ENCODE measurements around the gene SLIT3.

GRCh38 chr5:168672016-168672415, 628.9 kb downstream of the SLIT3 start:
- TF ChIP-seq, protein P1, sequence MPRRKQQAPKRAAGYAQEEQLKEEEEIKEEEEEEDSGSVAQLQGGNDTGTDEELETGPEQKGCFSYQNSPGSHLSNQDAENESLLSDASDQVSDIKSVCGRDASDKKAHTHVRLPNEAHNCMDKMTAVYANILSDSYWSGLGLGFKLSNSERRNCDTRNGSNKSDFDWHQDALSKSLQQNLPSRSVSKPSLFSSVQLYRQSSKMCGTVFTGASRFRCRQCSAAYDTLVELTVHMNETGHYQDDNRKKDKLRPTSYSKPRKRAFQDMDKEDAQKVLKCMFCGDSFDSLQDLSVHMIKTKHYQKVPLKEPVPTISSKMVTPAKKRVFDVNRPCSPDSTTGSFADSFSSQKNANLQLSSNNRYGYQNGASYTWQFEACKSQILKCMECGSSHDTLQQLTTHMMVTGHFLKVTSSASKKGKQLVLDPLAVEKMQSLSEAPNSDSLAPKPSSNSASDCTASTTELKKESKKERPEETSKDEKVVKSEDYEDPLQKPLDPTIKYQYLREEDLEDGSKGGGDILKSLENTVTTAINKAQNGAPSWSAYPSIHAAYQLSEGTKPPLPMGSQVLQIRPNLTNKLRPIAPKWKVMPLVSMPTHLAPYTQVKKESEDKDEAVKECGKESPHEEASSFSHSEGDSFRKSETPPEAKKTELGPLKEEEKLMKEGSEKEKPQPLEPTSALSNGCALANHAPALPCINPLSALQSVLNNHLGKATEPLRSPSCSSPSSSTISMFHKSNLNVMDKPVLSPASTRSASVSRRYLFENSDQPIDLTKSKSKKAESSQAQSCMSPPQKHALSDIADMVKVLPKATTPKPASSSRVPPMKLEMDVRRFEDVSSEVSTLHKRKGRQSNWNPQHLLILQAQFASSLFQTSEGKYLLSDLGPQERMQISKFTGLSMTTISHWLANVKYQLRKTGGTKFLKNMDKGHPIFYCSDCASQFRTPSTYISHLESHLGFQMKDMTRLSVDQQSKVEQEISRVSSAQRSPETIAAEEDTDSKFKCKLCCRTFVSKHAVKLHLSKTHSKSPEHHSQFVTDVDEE (CRISPR knock-in tag; IDR thresholded peaks at IDR 0.05): no peak
- TF ChIP-seq SNAI2 (CRISPR knock-in tag; IDR thresholded peaks at IDR 0.05): no peak
- TF ChIP-seq PATZ1 (CRISPR knock-in tag; IDR thresholded peaks at IDR 0.05; ENCODE audit: borderline replicate concordance): no peak
- no peak for TF ChIP-seq ARNTL (CRISPR knock-in tag; IDR thresholded peaks at IDR 0.05; ENCODE audit: borderline replicate concordance, low read depth)
- TF ChIP-seq, protein P2, sequence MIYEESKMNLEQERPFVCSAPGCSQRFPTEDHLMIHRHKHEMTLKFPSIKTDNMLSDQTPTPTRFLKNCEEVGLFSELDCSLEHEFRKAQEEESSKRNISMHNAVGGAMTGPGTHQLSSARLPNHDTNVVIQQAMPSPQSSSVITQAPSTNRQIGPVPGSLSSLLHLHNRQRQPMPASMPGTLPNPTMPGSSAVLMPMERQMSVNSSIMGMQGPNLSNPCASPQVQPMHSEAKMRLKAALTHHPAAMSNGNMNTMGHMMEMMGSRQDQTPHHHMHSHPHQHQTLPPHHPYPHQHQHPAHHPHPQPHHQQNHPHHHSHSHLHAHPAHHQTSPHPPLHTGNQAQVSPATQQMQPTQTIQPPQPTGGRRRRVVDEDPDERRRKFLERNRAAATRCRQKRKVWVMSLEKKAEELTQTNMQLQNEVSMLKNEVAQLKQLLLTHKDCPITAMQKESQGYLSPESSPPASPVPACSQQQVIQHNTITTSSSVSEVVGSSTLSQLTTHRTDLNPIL (CRISPR knock-in tag; IDR thresholded peaks at IDR 0.05; ENCODE audit: low read depth): no peak
- no peak for TF ChIP-seq RARB (CRISPR knock-in tag; IDR thresholded peaks at IDR 0.05)
- no peak for TF ChIP-seq ZC3H10 (CRISPR knock-in tag; IDR thresholded peaks at IDR 0.05)
- TF ChIP-seq, protein P3, sequence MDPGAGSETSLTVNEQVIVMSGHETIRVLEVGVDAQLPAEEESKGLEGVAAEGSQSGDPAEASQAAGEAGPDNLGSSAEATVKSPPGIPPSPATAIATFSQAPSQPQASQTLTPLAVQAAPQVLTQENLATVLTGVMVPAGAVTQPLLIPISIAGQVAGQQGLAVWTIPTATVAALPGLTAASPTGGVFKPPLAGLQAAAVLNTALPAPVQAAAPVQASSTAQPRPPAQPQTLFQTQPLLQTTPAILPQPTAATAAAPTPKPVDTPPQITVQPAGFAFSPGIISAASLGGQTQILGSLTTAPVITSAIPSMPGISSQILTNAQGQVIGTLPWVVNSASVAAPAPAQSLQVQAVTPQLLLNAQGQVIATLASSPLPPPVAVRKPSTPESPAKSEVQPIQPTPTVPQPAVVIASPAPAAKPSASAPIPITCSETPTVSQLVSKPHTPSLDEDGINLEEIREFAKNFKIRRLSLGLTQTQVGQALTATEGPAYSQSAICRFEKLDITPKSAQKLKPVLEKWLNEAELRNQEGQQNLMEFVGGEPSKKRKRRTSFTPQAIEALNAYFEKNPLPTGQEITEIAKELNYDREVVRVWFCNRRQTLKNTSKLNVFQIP (CRISPR knock-in tag; IDR thresholded peaks at IDR 0.05; ENCODE audit: borderline replicate concordance, low read depth): no peak
- no peak for TF ChIP-seq BACH2 (CRISPR knock-in tag; IDR thresholded peaks at IDR 0.05; ENCODE audit: borderline replicate concordance)
- TF ChIP-seq CSRNP3 (CRISPR knock-in tag; IDR thresholded peaks at IDR 0.05): no peak
- no peak for TF ChIP-seq GLIS3 (CRISPR knock-in tag; IDR thresholded peaks at IDR 0.05)
- TF ChIP-seq ISL1 (CRISPR knock-in tag; IDR thresholded peaks at IDR 0.05): no peak

All from SK-N-SH treated with all-trans-retinoic acid at 6 μM for 48 hours (cell line).